Caco-2 (cell line): ENCODE results near the gene C2orf81. TPM values are rescaled to one million over a fixed set of nuclear protein-coding genes. Genes with fewer than 3 reads are reported as not detected.

Experiments used
- BruUV-seq: library from RNA; stranded (reverse); fragments of 400-500 nt; replicated peaks from 2 replicates; lab custom pipeline; 2021; lab: Mats Ljungman, UMichigan
- CTCF ChIA-PET: fragments of 300-600 bp; sonication (Branson Sonifier 250); formaldehyde crosslinking; loops from one replicate; lab custom pipeline; 2022; ENCODE audit warnings: antibody characterized with exemption; lab: Charles Lee
- POLR2A ChIA-PET: fragments of 300-600 bp; sonication (Branson Sonifier 250); formaldehyde crosslinking; loops from one replicate; lab custom pipeline; 2022; ENCODE audit warnings: antibody characterized with exemption; lab: Charles Lee
- DNase-seq, 2 experiments: peaks; one replicate each; pipeline versions ENCODE4 v3.0.0 to v3.0.0-alpha.2; 2020 to 2022
- H3K27me3 ChIP-seq: replicated peaks from 2 replicates; pipeline ENCODE4 v1.6.0; 2011; ENCODE audit warnings: low read length; ENCODE audit not compliant: control insufficient read depth, insufficient read depth
- H3K36me3 ChIP-seq: 2 replicates; pipeline ENCODE4 v1.5.1; 2011; ENCODE audit warnings: low read length; ENCODE audit not compliant: control insufficient read depth, insufficient read depth
- H3K4me1 ChIP-seq: fragments of 250-450 bp; sonication (Bioruptor Pico); 2 replicates; pipeline ENCODE4 v1.5.1; 2020; ENCODE audit warnings: mild to moderate bottlenecking
- H3K4me3 ChIP-seq: 2 replicates; pipeline ENCODE4 v1.5.1; 2011; ENCODE audit warnings: low read depth, mild to moderate bottlenecking, control low read depth, low read length
- H3K9me3 ChIP-seq: fragments of 250-450 bp; sonication (Bioruptor Pico); 2 replicates; pipeline ENCODE4 v1.5.1; 2020; ENCODE audit warnings: mild to moderate bottlenecking, moderate library complexity
- H3K27ac Mint-ChIP-seq: one replicate; pipeline ENCODE4 v1.8.0; 2022; ENCODE audit warnings: mixed read lengths; ENCODE audit not compliant: unreplicated experiment
- H3K27me3 Mint-ChIP-seq: one replicate; pipeline ENCODE4 v1.8.0; 2022; ENCODE audit warnings: mixed read lengths; ENCODE audit not compliant: insufficient read depth, unreplicated experiment
- H3K36me3 Mint-ChIP-seq: one replicate; pipeline ENCODE4 v1.8.0; 2022; ENCODE audit warnings: mild to moderate bottlenecking, mixed read lengths; ENCODE audit not compliant: insufficient read depth, unreplicated experiment
- H3K4me1 Mint-ChIP-seq: one replicate; pipeline ENCODE4 v1.8.0; 2022; ENCODE audit warnings: low read depth, mixed read lengths; ENCODE audit not compliant: unreplicated experiment
- H3K4me3 Mint-ChIP-seq: one replicate; pipeline ENCODE4 v1.8.0; 2022; ENCODE audit warnings: mild to moderate bottlenecking, moderate library complexity, mixed read lengths; ENCODE audit not compliant: unreplicated experiment
- H3K9me3 Mint-ChIP-seq: one replicate; pipeline ENCODE4 v1.8.0; 2022; ENCODE audit warnings: mixed read lengths; ENCODE audit not compliant: unreplicated experiment
- intact Hi-C: fragments of 100-400 bp; cut with micrococcal nuclease; formaldehyde crosslinking; loops from one replicate; pipeline ENCODE4 v1.10.0; 2022; ENCODE audit not compliant: unreplicated experiment
- total RNA-seq: library from RNA; stranded (reverse); gene quantifications from 2 replicates; pipeline ENCODE4 v1.2.3, GENCODE V29; 2022
- TF ChIP-seq, protein P1 (sequence below), 2 experiments: fragments of 200-600 bp in 1 of 2; IDR thresholded peaks; 1 replicate in 1 of 2; 2 replicates in 1 of 2; pipeline versions ENCODE4 v1.5.1 to v1.8.0; 2011 to 2022; ENCODE audit warnings: antibody characterized with exemption in 1 of 2, control low read depth in 1 of 2, inconsistent platforms in 1 of 2, low read depth in 1 of 2, low read length in 1 of 2, mild to moderate bottlenecking in 1 of 2, moderate library complexity in 1 of 2; ENCODE audit not compliant: insufficient read depth in 1 of 2, severe bottlenecking in 1 of 2, unreplicated experiment in 1 of 2

C2orf81 gene
- total RNA-seq, 1 experiment from 2014 or later: 0.84 TPM

DNA sequence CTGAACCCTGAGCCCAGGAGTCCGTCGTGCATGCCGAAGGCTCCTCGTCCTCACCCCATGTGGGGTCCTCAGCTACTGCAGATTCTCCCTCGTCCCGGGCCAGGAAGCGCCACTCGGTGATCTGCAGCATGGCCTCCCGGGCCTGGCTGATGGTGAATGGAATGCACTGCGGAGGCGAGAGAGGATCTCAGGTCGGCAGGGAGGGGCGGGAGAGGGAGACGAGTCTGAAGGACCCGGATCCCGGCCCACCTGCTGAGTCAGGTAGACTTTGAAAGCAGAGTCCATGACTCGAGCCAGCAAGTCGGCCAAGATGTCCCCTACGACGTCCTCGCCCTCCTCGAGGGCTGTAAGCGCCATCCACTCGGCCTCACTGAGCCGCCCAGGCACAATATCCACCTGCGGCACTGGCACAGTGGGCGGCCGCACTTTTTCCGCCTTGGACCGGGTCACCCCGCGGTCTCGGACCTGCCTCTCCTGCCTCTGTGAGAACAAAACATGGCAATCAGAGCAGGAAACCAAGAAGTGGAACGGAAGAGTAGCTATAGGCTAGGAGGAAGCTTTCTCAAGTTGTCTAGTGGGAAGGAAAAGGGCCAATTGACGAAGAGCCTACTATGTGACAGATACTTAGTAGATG, 5.5 kb downstream of the C2orf81 start:
- peaks cover 11% of the 10 kb centered on the region for H3K27me3 Mint-ChIP-seq
- intact Hi-C loops: no loop called here
- POLR2A ChIA-PET: no interaction called here
- TF ChIP-seq, protein P1, sequence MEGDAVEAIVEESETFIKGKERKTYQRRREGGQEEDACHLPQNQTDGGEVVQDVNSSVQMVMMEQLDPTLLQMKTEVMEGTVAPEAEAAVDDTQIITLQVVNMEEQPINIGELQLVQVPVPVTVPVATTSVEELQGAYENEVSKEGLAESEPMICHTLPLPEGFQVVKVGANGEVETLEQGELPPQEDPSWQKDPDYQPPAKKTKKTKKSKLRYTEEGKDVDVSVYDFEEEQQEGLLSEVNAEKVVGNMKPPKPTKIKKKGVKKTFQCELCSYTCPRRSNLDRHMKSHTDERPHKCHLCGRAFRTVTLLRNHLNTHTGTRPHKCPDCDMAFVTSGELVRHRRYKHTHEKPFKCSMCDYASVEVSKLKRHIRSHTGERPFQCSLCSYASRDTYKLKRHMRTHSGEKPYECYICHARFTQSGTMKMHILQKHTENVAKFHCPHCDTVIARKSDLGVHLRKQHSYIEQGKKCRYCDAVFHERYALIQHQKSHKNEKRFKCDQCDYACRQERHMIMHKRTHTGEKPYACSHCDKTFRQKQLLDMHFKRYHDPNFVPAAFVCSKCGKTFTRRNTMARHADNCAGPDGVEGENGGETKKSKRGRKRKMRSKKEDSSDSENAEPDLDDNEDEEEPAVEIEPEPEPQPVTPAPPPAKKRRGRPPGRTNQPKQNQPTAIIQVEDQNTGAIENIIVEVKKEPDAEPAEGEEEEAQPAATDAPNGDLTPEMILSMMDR (IDR thresholded peaks at IDR 0.05; ENCODE audit: insufficient read depth in 1 of 2, low read depth in 1 of 2, low read length in 1 of 2, severe bottlenecking in 1 of 2, unreplicated experiment in 1 of 2): no peak
- H3K9me3 ChIP-seq: no peaks in the 10 kb centered on the region
- BruUV-seq: no TSS peak
- H3K36me3 Mint-ChIP-seq: no peaks in the 10 kb centered on the region
- H3K4me1 ChIP-seq: no peaks in the 10 kb centered on the region
- H3K27ac Mint-ChIP-seq: no peak overlapping the region
- no peaks in the 10 kb centered on the region for H3K36me3 ChIP-seq
- no peaks in the 10 kb centered on the region for H3K9me3 Mint-ChIP-seq
- H3K27me3 ChIP-seq: no peaks in the 10 kb centered on the region
- CTCF ChIA-PET: no interaction called here
- no peak overlapping the region for H3K4me3 Mint-ChIP-seq
- H3K4me1 Mint-ChIP-seq: peaks cover 1% of the 10 kb centered on the region
- no peak for DNase-seq
- H3K4me3 ChIP-seq: no peak overlapping the region

DNA sequence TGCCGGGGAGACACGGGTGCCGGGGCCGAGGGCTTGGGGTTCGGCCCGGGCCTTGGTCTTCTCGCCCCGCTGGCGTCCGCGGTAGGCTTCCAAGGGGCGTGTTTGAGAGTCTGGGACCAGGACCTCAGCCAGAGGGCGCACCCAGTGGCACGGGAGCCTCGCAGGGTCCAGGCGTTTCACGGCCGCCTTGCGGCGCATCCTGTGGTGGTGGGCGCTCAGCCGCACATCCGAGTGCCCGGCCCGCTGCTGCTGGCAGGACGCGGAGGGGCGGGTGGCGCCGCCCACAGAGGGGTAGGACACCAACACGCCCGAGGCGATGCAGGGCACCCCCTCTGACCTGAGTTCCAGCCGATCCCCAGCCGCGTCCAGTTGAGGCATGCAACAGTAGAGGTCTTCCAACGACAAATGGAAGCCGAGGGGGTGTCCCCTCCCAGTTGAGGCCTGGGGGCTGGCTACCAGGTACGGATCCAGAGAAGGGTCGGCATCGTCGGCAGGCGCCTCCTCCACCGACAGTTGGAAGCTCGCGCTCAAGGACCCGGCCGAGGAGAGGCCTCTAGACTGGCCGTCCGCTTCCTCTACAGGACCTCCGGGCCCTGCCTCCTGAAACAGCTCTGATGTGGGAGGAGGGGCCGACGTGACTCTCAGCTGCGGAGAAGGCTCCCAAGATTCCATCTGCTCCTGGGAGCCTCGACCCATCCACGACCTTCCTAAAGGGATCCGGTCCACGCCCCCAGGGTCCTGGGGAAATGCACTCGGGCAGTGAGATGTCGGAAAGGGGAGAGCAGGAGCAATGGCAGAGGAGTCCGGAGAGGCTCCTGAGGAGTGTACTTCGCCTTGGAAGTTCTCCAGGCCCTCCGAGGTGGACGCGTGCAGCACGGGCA, 6.3 kb downstream of the C2orf81 start:
- Histone ChIP-seq H3K9me3 (no peaks in the 10 kb centered on the region), H3K4me1 (no peaks in the 10 kb centered on the region), H3K27me3 (no peaks in the 10 kb centered on the region), H3K36me3 (no peaks in the 10 kb centered on the region), H3K4me3 (no peak overlapping the region)
- intact Hi-C loops: no loop called here
- Mint-ChIP-seq H3K36me3 (no peaks in the 10 kb centered on the region), H3K4me3 (no peak overlapping the region), H3K27ac (no peak overlapping the region), H3K27me3 (peaks cover 10% of the 10 kb centered on the region), H3K4me1 (no peaks in the 10 kb centered on the region), H3K9me3 (no peaks in the 10 kb centered on the region)
- no peak for DNase-seq
- BruUV-seq: no TSS peak
- CTCF ChIA-PET: no interaction called here
- POLR2A ChIA-PET: no interaction called here
- TF ChIP-seq, protein P1 (IDR thresholded peaks at IDR 0.05; ENCODE audit: insufficient read depth in 1 of 2, low read depth in 1 of 2, low read length in 1 of 2, severe bottlenecking in 1 of 2, unreplicated experiment in 1 of 2): no peak

DNA sequence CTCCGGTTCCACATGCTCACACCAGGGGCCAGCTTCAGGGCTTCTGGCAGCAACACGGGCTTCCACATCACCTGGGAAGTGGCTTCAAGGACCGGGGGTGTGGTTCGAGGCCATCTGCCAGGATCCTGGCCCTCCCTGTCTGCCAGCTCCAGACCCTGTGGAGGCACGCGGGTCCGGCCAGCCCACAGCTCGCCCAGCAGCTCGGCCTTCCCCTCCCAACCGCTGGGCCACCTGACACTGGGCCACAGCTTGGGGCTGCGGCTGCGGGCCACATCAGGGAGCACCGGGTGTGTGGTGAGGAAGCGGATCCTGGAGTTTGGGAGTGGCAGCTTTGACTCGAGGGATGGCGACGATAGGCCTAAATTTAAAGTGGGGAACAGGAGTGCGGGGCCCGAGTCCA, 7.0 kb downstream of the C2orf81 start:
- H3K27me3 Mint-ChIP-seq: peaks cover 11% of the 10 kb centered on the region
- no peak overlapping the region for H3K27ac Mint-ChIP-seq
- DNase-seq: no peak
- no peaks in the 10 kb centered on the region for H3K36me3 ChIP-seq
- TF ChIP-seq, protein P1 (IDR thresholded peaks at IDR 0.05; ENCODE audit: insufficient read depth in 1 of 2, low read depth in 1 of 2, low read length in 1 of 2, severe bottlenecking in 1 of 2, unreplicated experiment in 1 of 2): no peak
- ChIA-PET POLR2A (no interaction called here), CTCF (no interaction called here)
- H3K4me3 Mint-ChIP-seq: no peak overlapping the region
- no peaks in the 10 kb centered on the region for H3K4me1 ChIP-seq
- intact Hi-C loops: no loop called here
- H3K9me3 ChIP-seq: no peaks in the 10 kb centered on the region
- no peak overlapping the region for H3K4me3 ChIP-seq
- no peaks in the 10 kb centered on the region for H3K4me1 Mint-ChIP-seq
- no peaks in the 10 kb centered on the region for H3K27me3 ChIP-seq
- H3K36me3 Mint-ChIP-seq: no peaks in the 10 kb centered on the region
- no TSS peak for BruUV-seq
- no peaks in the 10 kb centered on the region for H3K9me3 Mint-ChIP-seq
